WTC11 (cell line): ENCODE measurements around the gene RPRM. TPM values are rescaled to one million over a fixed set of nuclear protein-coding genes. Genes with fewer than 3 reads are reported as not detected.
A peak's percentile ranks its signal among the peaks of the same experiment; 100 is the strongest.

Source experiments
- ATAC-seq: fragments of 200-7000 bp; cut with Tn5 transposase; 2 replicates; pipeline ENCODE4 v1.10.0; 2021; ENCODE audit warnings: mild to moderate bottlenecking, moderate library complexity
- Bru-seq: library from RNA; stranded (reverse); fragments of 400-500 nt; gene quantifications from one replicate; lab custom pipeline; 2021; lab: Mats Ljungman, UMichigan
- CTCF ChIA-PET: fragments of 300-600 bp; sonication (Branson Sonifier 250); formaldehyde crosslinking; loops from one replicate; lab custom pipeline; 2021; ENCODE audit warnings: antibody characterized with exemption; lab: Charles Lee
- POLR2A ChIA-PET: fragments of 350-600 bp; sonication (Branson Sonifier 250); formaldehyde crosslinking; loops from one replicate; lab custom pipeline; 2021; ENCODE audit warnings: antibody characterized with exemption; lab: Charles Lee
- DNase-seq: peaks from one replicate; pipeline ENCODE4 v3.0.0; 2021; ENCODE audit warnings: low spot score
- H3K27ac Mint-ChIP-seq: 2 replicates; pipeline ENCODE4 v1.8.0; 2021; ENCODE audit warnings: mixed read lengths
- H3K27me3 Mint-ChIP-seq: 2 replicates; pipeline ENCODE4 v1.8.0; 2021; ENCODE audit warnings: low read depth, mild to moderate bottlenecking, moderate library complexity, mixed read lengths
- H3K36me3 Mint-ChIP-seq: 2 replicates; pipeline ENCODE4 v1.8.0; 2021; ENCODE audit warnings: mixed read lengths
- H3K4me1 Mint-ChIP-seq: 2 replicates; pipeline ENCODE4 v1.8.0; 2022; ENCODE audit warnings: mixed read lengths
- H3K4me3 Mint-ChIP-seq: 2 replicates; pipeline ENCODE4 v1.8.0; 2021; ENCODE audit warnings: mild to moderate bottlenecking, moderate library complexity, mixed read lengths
- H3K9me3 Mint-ChIP-seq: 2 replicates; pipeline ENCODE4 v1.8.0; 2021; ENCODE audit warnings: mixed read lengths
- ATF1 ChIP-seq: sonication (generic); formaldehyde crosslinking; IDR thresholded peaks from 2 replicates; pipeline ENCODE4 v1.8.1; 2023; ENCODE audit warnings: mild to moderate bottlenecking, moderate library complexity, missing genetic modification reagents
- CREM ChIP-seq: sonication (generic); formaldehyde crosslinking; IDR thresholded peaks from 2 replicates; pipeline ENCODE4 v1.8.1; 2022; ENCODE audit warnings: mild to moderate bottlenecking, missing genetic modification reagents, moderate library complexity
- CTCF ChIP-seq: fragments of 200-600 bp; IDR thresholded peaks from 2 replicates; pipeline ENCODE4 v1.8.0; 2022; ENCODE audit warnings: antibody characterized with exemption
- ETV6 ChIP-seq: sonication (generic); formaldehyde crosslinking; IDR thresholded peaks from 2 replicates; pipeline ENCODE4 v1.8.1; 2022; ENCODE audit warnings: mild to moderate bottlenecking, missing genetic modification reagents
- FOXP1 ChIP-seq: sonication (generic); formaldehyde crosslinking; IDR thresholded peaks from 2 replicates; pipeline ENCODE4 v1.8.0; 2022; ENCODE audit warnings: missing genetic modification reagents, mild to moderate bottlenecking, moderate library complexity, borderline replicate concordance
- GABPB1 ChIP-seq: sonication (generic); formaldehyde crosslinking; IDR thresholded peaks from 2 replicates; pipeline ENCODE4 v1.8.1; 2023; ENCODE audit warnings: mild to moderate bottlenecking, missing genetic modification reagents
- HMGXB4 ChIP-seq: sonication (generic); formaldehyde crosslinking; IDR thresholded peaks from 2 replicates; pipeline ENCODE4 v1.8.1; 2023; ENCODE audit warnings: mild to moderate bottlenecking, moderate library complexity, missing genetic modification reagents
- IRF2 ChIP-seq: sonication (generic); formaldehyde crosslinking; IDR thresholded peaks from 2 replicates; pipeline ENCODE4 v1.8.0; 2022; ENCODE audit warnings: low read depth, missing genetic modification reagents, borderline replicate concordance
- MAX ChIP-seq: sonication (generic); formaldehyde crosslinking; IDR thresholded peaks from 2 replicates; pipeline ENCODE4 v1.8.0; 2022; ENCODE audit warnings: mild to moderate bottlenecking, missing genetic modification reagents
- MLX ChIP-seq: sonication (generic); formaldehyde crosslinking; IDR thresholded peaks from 2 replicates; pipeline ENCODE4 v1.8.1; 2023; ENCODE audit warnings: mild to moderate bottlenecking, missing genetic modification reagents, moderate library complexity
- MXD4 ChIP-seq: fragments of 250-450 bp; sonication (Bioruptor Pico); IDR thresholded peaks from 2 replicates; pipeline ENCODE4 v1.8.0; 2021; ENCODE audit warnings: mild to moderate bottlenecking, moderate library complexity, borderline replicate concordance
- MYBL2 ChIP-seq: sonication (generic); formaldehyde crosslinking; IDR thresholded peaks from 2 replicates; pipeline ENCODE4 v1.8.1; 2023; ENCODE audit warnings: mild to moderate bottlenecking, moderate library complexity, missing genetic modification reagents
- NR2C2 ChIP-seq: sonication (generic); formaldehyde crosslinking; IDR thresholded peaks from 2 replicates; pipeline ENCODE4 v1.8.0; 2022; ENCODE audit warnings: mild to moderate bottlenecking, missing genetic modification reagents
- SP1 ChIP-seq: sonication (generic); formaldehyde crosslinking; conservative IDR thresholded peaks from 2 replicates; pipeline ENCODE4 v1.8.1; 2022; ENCODE audit warnings: missing genetic modification reagents
- TP53 ChIP-seq: sonication (generic); formaldehyde crosslinking; IDR thresholded peaks from 2 replicates; pipeline ENCODE4 v1.8.1; 2023; ENCODE audit warnings: mild to moderate bottlenecking, missing genetic modification reagents
- USF1 ChIP-seq: sonication (generic); formaldehyde crosslinking; IDR thresholded peaks from 2 replicates; pipeline ENCODE4 v1.8.0; 2022; ENCODE audit warnings: mild to moderate bottlenecking, missing genetic modification reagents
- ZBTB21 ChIP-seq: sonication (generic); formaldehyde crosslinking; IDR thresholded peaks from 2 replicates; pipeline ENCODE4 v1.8.1; 2023; ENCODE audit warnings: mild to moderate bottlenecking, missing genetic modification reagents, borderline replicate concordance
- ZNF232 ChIP-seq: sonication (generic); formaldehyde crosslinking; IDR thresholded peaks from 2 replicates; pipeline ENCODE4 v1.8.0; 2022; ENCODE audit warnings: mild to moderate bottlenecking, missing genetic modification reagents
- ZNF263 ChIP-seq: sonication (generic); formaldehyde crosslinking; IDR thresholded peaks from 2 replicates; pipeline ENCODE4 v1.8.1; 2022; ENCODE audit warnings: low read depth, mild to moderate bottlenecking, moderate library complexity, missing genetic modification reagents
- ZNF416 ChIP-seq: fragments of 250-450 bp; sonication (Bioruptor Pico); IDR thresholded peaks from 2 replicates; pipeline ENCODE4 v1.9.0; 2021; ENCODE audit warnings: mild to moderate bottlenecking, inconsistent platforms
- ZNF423 ChIP-seq: fragments of 250-450 bp; sonication (Bioruptor Pico); IDR thresholded peaks from 2 replicates; pipeline ENCODE4 v2.1.2; 2022; ENCODE audit warnings: mild to moderate bottlenecking, moderate library complexity
- ZNF532 ChIP-seq: fragments of 250-450 bp; sonication (Bioruptor Pico); IDR thresholded peaks from 2 replicates; pipeline ENCODE4 v1.9.0; 2021; ENCODE audit warnings: mild to moderate bottlenecking, borderline replicate concordance
- ZSCAN18 ChIP-seq: fragments of 250-450 bp; sonication (Bioruptor Pico); IDR thresholded peaks from 2 replicates; pipeline ENCODE4 v2.1.2; 2022; ENCODE audit warnings: mild to moderate bottlenecking, moderate library complexity
- long read RNA-seq, 3 experiments: library from RNA in 1 of 3; library from capped mRNA in 1 of 3; library from polyadenylated mRNA in 1 of 3; unstranded in 2 of 3; stranded (forward) in 1 of 3; transcript quantifications; one replicate each; pipeline ENCODE4 v2.0.0, GENCODE V29; 2021
- total RNA-seq: library from RNA; stranded (reverse); gene quantifications from 3 replicates; pipeline ENCODE4 v1.2.3, GENCODE V29; 2021

The RPRM gene
- 25.4 to 29.0 TPM (median 28.1 TPM) in 3 replicates for total RNA-seq
- Bru-seq, nascent RNA, result percentile 74 among the genes with signal in this experiment
- long read RNA-seq, experiment 1, transcript RPRM-201 (1 exons, 1,471 nt), result major isoform, 43 of 43 reads
- long read RNA-seq, experiment 1, partial matches to known transcripts, result 0 of 43 reads
- long read RNA-seq, experiment 1, other reads (novel, unspliced or antisense), result 0 of 43 reads
- long read RNA-seq, experiment 2, transcript RPRM-201 (1 exons, 1,471 nt), result major isoform, 32 of 32 reads
- long read RNA-seq, experiment 2, partial matches to known transcripts, result 0 of 32 reads
- long read RNA-seq, experiment 2, other reads (novel, unspliced or antisense), result 0 of 32 reads
- long read RNA-seq, experiment 3, transcript RPRM-201 (1 exons, 1,471 nt), result major isoform, 13 of 13 reads
- long read RNA-seq, experiment 3, partial matches to known transcripts, result 0 of 13 reads
- long read RNA-seq, experiment 3, other reads (novel, unspliced or antisense), result 0 of 13 reads

- Mint-ChIP-seq H3K27ac (peak within 1 kb of the TSS; percentile 91), H3K4me3 (peak within 1 kb of the TSS; percentile 79), H3K27me3 (no peaks in the 10 kb centered on the region), H3K9me3 (no peaks in the 10 kb centered on the region), H3K36me3 (no peaks in the 10 kb centered on the region), H3K4me1 (peaks cover 51% of the 10 kb centered on the region)
- CTCF ChIA-PET, result interaction anchor here (0.6 to 2.4 kb wide), 15 partner anchors 9 to 553 kb away, joined by 3 to 14 read pairs (median 4); no protein-coding TSS in a partner anchor
- POLR2A ChIA-PET, result interaction anchor here (0.6 to 1.1 kb wide), 2 partner anchors 86 to 393 kb away, joined by 3 to 4 read pairs; partner anchors contain the start of gene GALNT13
- peak; percentile 77 for ATAC-seq
- peak; percentile 91 for DNase-seq
- TF ChIP-seq IRF2 (no peak), MAX (CRISPR knock-in tag) (peak; percentile 75), MYBL2 (CRISPR knock-in tag) (peak; percentile 85), ATF1 (peak; percentile 89; the same call in 1 of the 2 replicates), FOXP1 (peak; percentile 83), GABPB1 (CRISPR knock-in tag) (peak; percentile 41; the same call in 1 of the 2 replicates), USF1 (CRISPR knock-in tag) (no peak), ZNF423 (CRISPR knock-in tag) (no peak; the same call in 1 of the 2 replicates), ZNF416 (no peak), NR2C2 (no peak), ZSCAN18 (no peak), CTCF (peak; percentile 91), ZNF232 (CRISPR knock-in tag) (peak; percentile 76; the same call in 1 of the 2 replicates), HMGXB4 (CRISPR knock-in tag) (peak; percentile 94; the same call in 1 of the 2 replicates), ETV6 (CRISPR knock-in tag) (peak; percentile 70; the same call in 1 of the 2 replicates), TP53 (CRISPR knock-in tag) (0 out of 2 replicates have a peak, but pooled peaks have one; percentile 27), ZNF263 (CRISPR knock-in tag) (peak; percentile 22; the same call in 1 of the 2 replicates), CREM (CRISPR knock-in tag) (no peak; the same call in 1 of the 2 replicates), SP1 (peak; percentile 33), MLX (CRISPR knock-in tag) (no peak), ZBTB21 (0 out of 2 replicates have a peak, but pooled peaks have one; percentile 15), MXD4 (CRISPR knock-in tag) (no peak), ZNF532 (0 out of 2 replicates have a peak, but pooled peaks have one; percentile 30)
Observed at GRCh38 chr2:153478289-153479261, at the start of gene RPRM. Gene RPRM (minus strand): TSS chr2:153478762. CDS start chr2:153478565, 197 bp downstream.
